NCI-H69 (cell line): ENCODE data around the gene SHC4.
"Not testable (repeated sequence)": the region's sequence is repeated elsewhere in the genome, so short reads cannot be mapped to it uniquely, and the experiment has no call there.

Experiments
- DNase-seq: peaks from one replicate; lab custom pipeline; 2025; lab: John Stamatoyannopoulos, UW

SHC4 gene

DNA sequence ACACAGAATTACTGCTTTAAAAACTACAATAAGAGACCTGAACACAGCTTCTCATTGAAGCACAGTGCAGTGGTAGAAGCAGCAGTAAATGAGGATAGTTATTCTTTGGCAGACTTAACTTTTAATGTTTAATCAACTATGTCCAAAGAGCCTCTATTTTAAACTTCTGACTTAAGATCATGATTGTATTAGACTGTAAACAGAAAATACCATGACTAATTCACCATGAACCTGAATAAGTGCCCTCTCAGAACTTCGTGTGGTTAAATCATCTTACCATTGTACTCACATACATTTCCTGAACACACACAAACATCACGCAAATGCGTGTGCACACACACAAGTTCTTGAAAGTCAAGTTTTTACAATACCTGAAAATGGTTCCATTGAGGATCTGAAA lies 166.8 kb downstream of the SHC4 start:
- DNase-seq = no peak

DNA sequence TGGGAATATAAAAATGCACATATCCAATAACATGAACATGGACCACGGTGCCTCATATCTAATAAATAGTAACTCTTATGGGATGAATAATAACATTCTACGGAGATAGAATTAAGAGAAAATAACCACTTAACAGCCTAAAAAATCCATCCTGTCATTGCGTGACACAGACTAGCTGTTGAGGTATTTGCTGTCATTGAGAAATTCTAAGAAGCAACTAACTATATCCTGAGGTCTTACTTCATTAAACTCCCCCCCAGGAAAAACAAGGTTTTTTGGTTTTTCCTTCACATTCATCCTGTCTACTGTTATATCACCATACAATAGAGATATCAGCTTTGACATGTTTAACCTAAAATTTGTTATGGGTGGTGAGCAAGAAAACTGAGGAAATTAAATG lies 167.2 kb downstream of the SHC4 start:
- DNase-seq = no peak

DNA sequence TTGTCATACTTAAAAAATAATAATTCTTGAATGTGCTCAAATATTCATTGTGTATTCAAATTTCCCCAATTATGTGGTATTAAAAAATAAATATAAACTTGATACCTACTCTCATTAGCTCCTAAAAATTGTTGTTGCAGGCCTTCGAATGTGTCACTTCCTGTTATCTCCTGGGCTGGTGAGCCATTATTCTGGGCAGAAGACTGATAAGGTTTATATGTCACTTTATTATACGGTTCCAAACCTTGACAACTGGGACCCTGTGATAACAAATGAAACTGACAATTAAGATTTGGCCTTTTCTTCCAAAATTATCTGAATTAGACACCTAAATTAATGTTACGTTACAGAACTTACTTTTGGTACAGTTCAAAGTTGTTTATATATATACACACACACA lies 167.8 kb downstream of the SHC4 start:
- DNase-seq = no peak

DNA sequence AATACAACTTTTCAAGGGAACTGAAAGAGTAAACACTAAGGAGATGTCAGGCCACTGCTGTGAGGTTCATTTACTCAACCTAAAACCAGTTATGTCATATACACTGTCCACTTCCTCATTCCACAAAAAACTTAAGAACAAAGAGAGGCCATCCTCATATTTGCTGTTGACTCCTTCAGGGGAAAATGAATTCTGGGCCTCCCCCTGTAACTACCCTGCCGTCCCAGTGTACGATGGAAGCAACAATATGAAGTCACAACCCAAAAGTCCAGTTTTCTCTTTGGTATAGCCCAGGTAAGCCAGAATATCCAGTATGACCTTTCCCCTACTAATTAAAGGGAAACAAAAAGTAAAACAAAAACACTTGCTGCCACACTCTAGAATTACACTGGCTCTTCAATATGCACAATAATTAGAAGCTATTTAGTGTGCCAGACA lies 169.0 kb downstream of the SHC4 start:
- peak; percentile 84 for DNase-seq

DNA sequence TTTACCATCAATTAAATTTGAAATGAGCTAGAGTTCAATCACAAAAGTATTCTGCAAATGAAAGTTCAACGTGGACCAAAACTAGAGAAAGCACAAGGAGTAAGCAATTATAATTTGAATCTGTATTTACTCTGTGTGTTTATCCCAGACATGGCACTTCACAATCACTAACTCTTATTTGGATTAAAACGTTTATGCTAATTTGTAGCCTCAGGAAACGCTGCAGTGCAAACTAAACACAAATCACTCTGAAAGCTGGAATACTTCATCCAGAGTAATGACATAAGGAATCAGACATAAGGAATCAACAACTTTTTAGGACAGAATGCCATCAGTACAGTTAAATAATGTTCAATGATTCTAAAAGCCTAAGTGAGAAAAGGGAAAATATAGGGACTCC lies 171.3 kb downstream of the SHC4 start:
- peak; percentile 21 for DNase-seq

DNA sequence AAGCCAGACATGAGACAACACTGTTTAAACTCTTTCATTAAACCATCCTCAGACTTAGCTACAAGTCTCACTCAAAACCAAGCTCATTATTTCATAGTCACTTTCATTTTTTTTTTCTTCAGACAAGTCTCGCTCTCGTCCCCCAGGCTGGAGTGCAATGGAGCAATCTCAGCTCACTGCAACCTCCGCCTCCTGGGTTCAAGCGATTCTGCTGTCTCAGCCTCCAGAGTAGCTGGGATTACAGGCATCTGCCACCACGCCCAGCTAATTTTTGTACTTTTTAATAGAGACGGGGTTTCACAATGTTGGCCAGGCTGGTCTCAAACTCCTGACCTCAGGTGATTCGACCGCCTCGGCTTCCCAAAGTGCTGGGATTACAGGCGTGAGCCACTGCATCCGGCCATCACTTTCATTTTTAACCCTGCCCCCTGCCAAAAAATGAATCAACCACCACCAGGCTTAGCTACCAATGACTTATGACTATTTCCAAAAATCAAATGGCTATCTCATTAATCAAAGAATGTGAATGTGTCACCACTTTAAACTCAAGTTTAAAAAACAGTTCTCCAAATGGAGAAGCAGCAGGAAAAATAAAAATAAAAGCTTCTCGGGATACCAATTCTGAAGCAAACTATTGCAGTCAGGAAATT lies 173.1 kb downstream of the SHC4 start:
- DNase-seq = not testable (repeated sequence)

DNA sequence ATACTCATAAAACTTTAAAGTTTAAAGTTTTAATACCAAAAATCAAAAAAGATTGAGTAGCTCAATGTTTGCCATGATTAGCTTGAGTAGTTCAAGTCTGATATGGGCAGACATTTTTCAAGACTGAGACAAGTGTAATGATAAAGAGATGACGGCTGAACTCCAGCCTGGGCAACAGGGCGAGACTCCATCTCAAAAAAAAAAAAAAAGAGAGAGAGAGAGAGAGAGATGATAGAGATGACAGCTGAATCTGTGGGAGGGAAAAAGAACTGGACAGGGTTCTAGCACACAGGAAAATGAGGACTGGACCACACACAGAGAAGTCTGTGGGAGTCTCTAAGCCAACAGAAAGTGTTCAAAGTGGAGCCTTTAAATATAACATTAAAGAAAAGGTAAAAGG lies 178.0 kb downstream of the SHC4 start:
- DNase-seq = no peak

DNA sequence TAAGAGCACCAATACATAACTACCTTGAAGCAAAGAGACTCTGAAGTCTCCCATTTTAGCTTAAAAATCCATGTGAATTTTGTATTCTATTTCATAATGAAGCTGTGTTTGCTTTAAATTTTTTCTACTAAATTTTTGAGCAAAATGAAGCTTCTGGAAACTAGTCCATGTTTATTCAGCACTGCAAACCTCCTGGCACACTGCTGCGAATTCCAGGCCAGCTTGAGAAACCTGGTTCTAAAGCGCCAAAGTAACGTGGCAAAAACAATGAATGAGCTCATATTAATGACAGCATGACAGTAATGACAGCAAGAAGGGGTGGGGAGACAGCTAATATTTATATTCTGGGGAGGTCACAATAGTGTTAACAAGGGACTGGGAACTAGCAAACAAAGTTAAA lies 178.5 kb downstream of the SHC4 start:
- DNase-seq = no peak

DNA sequence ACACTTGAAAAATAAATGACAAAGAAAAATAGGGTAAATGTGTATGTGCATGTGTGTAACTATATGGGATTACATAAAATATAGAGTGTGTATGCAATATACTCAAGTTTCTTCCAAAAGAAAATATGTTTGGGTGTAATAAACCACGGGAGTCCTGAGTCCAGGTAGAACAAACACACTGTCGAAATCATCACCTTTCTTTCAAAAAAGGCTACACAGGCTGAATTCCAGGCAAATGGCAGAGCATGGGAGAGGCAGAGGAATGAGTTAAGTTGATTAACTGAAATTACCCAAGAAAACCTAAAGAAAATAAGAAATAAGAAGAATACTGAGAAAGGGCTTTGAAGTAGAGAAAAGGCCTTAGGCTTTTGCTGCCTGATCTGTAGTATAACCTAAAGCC lies 179.0 kb downstream of the SHC4 start:
- DNase-seq = no peak

DNA sequence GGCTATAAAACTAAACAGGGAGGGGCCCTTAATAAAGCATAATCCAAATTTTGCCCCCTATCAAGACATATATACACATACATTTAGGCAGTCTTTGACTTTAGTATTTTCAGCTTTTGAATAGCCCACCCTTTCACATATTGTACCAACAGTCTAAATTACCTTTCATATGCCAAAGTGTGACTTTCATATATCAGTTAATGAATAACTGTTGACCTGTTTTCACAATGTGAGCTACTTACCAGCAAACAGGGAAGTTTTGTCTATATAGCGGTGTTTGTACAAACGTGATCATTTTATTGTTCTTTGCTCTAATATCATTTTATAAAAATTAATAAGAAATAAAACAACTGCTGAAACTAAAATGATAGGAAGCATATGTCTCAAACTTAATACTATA lies 180.8 kb downstream of the SHC4 start:
- DNase-seq = no peak

DNA sequence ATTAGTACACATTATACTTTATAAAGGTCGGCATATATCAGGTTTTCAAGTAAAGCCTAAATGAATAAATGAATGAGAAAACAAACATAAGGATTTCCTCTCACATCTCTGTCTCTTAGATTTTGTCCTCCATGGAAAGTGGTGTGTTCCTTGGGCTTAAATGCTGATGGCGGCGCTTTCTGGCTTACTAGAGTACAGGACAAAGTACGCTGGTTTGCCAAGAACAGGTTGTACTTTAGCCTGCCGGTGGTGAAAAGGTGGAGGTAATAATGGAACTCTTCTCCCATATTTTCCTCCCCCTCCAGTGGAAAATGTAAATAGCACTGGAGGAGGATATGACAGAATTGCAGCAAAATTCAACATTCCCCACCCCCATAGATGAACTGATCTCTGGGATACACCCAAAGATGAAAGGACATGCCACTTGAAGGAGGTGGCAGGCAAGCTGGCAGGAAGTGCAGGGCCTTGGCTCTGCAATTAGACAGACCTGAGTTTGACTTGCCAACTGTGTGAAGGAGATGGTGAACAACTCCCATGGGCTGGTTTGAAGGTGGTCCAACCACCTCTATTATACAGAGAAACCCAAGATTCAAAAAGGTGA lies 182.1 kb downstream of the SHC4 start:
- no peak for DNase-seq

DNA sequence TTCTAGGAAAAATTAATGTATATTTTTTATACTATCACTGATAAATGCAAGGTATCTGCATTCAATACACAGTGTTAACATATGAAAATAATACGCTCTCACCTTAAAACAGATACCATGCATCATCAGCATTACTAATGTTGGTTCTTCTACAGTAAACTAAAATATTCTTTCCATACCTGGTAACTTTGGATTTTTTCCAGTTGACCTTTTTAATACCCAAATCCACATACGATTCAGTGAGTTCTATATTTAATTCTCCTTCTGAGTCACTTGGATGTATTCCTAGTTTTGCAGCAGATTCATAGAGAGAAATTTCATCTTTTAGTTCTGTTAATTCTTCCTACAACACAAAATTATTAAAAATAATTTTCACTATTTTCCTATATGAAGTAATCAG lies 182.7 kb downstream of the SHC4 start:
- DNase-seq = no peak

DNA sequence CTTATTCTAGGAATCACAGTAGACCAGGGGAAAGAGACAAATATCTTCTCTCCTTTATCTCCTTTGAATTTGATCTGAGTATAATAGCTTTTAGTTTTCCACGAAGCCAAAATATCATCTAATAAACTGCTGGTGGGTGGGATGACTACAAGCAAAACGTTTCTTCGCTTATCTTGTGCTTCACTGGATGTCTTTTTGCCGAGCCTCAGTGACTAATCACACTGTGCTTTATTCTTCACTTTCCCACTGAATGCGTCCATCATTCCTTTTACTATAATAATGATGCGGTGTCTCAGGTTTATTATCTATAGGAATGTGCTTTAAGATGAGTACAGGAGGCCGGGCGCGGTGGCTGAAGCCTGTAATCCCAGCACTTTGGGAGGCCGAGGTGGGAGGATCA lies 185.4 kb downstream of the SHC4 start:
- DNase-seq = no peak

DNA sequence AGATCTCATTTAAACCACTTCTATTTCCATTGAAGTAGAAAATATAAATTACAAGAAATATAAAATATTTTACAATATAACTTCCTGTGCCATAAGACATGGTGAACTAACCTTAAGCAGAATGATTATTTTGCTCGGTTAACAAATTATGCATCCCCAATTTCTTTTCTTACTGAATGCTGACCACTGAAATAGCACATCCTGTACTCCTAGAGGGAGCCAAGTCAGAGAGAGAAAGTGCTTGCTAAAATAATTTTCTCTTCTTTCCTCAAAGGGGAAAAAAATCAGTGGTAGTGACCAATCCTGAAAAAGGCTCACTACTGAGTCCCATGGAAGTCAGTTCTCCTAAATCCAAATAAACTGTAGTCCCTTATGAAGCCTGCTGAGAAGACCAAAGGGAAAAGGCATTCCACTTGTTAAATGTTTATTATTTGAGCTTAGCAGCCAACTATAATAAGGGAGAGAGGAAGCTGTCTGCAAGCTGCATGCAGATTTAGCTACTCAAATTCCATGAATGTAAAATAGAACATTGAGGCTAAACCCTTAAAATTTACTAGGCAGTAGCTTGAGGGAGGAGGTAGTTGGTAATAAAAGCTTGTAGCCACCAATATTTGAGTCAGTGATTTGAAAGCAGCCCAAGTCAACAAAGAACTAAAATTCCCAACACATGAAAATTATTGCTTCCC lies 185.9 kb downstream of the SHC4 start:
- DNase-seq = no peak

DNA sequence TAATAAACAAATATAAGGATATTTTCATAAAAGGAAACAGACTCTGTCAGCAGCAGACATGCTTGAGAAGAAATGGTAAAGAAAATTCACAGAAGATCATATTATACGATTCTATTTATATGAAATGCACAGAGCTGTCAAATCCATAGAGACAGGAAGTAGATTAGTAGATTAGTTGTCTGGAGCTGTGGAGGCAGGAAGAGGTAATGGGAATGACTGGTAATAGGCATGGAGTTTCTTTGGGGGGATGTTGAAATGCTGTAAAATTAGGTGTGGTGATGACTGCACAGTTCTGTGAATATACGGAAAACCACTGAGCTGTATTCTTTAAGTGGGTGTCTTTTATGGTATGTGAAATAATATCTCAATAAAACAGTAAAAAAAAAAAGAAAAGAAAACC lies 188.2 kb downstream of the SHC4 start:
- DNase-seq = no peak

DNA sequence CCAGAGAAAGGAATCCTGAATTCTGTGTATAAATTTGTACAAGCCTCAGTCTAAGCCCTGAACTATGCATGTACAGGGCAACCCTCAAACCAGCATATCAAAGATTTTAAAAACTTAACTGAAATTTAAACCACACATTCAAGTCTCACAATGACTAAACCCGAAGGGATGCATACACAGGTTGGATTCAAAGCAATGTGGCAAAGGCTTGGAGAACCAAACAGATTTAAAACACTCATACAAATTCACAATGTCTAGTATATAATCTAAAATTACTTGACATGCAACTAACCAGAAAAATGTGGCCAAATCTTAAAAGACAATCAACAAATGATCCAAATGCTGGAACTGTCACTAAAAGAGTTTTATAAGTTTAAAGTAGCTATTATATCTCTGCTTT lies 189.2 kb downstream of the SHC4 start:
- DNase-seq = no peak
